Upper lobe of left lung (tissue), 6 donors: ENCODE data around the gene GAP43. TPM values are rescaled to one million over a fixed set of nuclear protein-coding genes. Genes with fewer than 3 reads are reported as not detected.

ENCODE experiments used
- ATAC-seq, 2 donors: fragments of 200-7000 bp; cut with Tn5 transposase; one replicate each; pipeline ENCODE4 v1.9.1; 2022; ENCODE audit warnings: mild to moderate bottlenecking in 2 of 2, moderate library complexity in 2 of 2; ENCODE audit not compliant: low FRiP score in 2 of 2
- DNase-seq, 2 donors: peaks; one replicate each; pipeline ENCODE4 v3.0.0-alpha.2; 2019 to 2020
- H3K27ac ChIP-seq, 4 donors: fragments of 200-600 bp; sonication (generic); one replicate each; pipeline ENCODE4 v1.5.1; 2016 to 2019
- H3K27me3 ChIP-seq, 4 donors: fragments of 200-600 bp; sonication (generic); one replicate each; pipeline ENCODE4 v1.5.1; 2017 to 2019
- H3K36me3 ChIP-seq, 4 donors: fragments of 200-600 bp; sonication (generic); one replicate each; pipeline ENCODE4 v1.5.1; 2016 to 2019
- H3K4me1 ChIP-seq, 4 donors: fragments of 200-600 bp; sonication (generic); one replicate each; pipeline ENCODE4 v1.5.1; 2018 to 2019
- H3K4me3 ChIP-seq, 4 donors: fragments of 200-600 bp; sonication (generic); one replicate each; pipeline ENCODE4 v1.5.1; 2017 to 2019; ENCODE audit warnings: mild to moderate bottlenecking in 2 of 4, moderate library complexity in 1 of 4
- H3K9me3 ChIP-seq, 4 donors: fragments of 200-600 bp; sonication (generic); one replicate each; pipeline ENCODE4 v1.5.1; 2018 to 2019
- CTCF ChIP-seq, 6 experiments: fragments of 450-650 bp in 4 of 6; fragments of 200-600 bp in 2 of 6; sonication (generic) in 2 of 6; IDR thresholded peaks; one replicate each; pipeline ENCODE4 v1.5.1; 2016 to 2019; ENCODE audit warnings: antibody characterized with exemption in 6 of 6
- EP300 ChIP-seq, 4 donors: sonication (generic); formaldehyde crosslinking; IDR thresholded peaks; one replicate each; pipeline ENCODE4 v1.5.1; 2017; ENCODE audit warnings: antibody characterized with exemption in 4 of 4, control low read depth in 2 of 4
- POLR2A ChIP-seq, 4 donors: fragments of 450-650 bp; IDR thresholded peaks; one replicate each; pipeline ENCODE4 v1.5.1; 2016 to 2017; ENCODE audit warnings: antibody characterized with exemption in 4 of 4, mild to moderate bottlenecking in 2 of 4
- POLR2AphosphoS5 ChIP-seq, 2 donors: sonication (generic); formaldehyde crosslinking; IDR thresholded peaks; one replicate each; pipeline ENCODE4 v1.5.1; 2017; ENCODE audit warnings: antibody characterized with exemption in 2 of 2
- WGBS, 2 donors: methylation state at CpG; one replicate each; pipeline ENCODE4 v1.1.5; 2017 to 2018; 5-methylcytosine and 5-hydroxymethylcytosine counted together
- total RNA-seq, 6 donors: library from RNA; depleted of rRNA in 4 of 6; stranded (reverse); fragments of >200 nt in 4 of 6; gene quantifications; one replicate each; pipeline versions ENCODE4 v1.1.0 to v1.2.1, GENCODE V29; 2016 to 2021
- donor health status: DM: no; HTN: no; CAD: no; lungs with moderate emphysema.
- donor health status: DM: no; HTN: yes; CAD: no; lungs with severe emphysema.

GAP43 gene
- total RNA-seq, 6 donors from 2014 or later: 0.13 TPM; not detected in 5

- no peaks in the 10 kb centered on the region for H3K9me3 ChIP-seq
- peaks cover 0 to 3% (median 0%) of the 10 kb centered on the region in 4 donors for H3K27me3 ChIP-seq
- WGBS, 2 donors: 25 to 39% methylated on average over 3 of the region's 3 CpGs
- TF ChIP-seq POLR2AphosphoS5 (IDR thresholded peaks at IDR 0.05) (no peak), EP300 (IDR thresholded peaks at IDR 0.05) (no peak), CTCF (IDR thresholded peaks at IDR 0.05) (no peak), POLR2A (IDR thresholded peaks at IDR 0.05) (no peak)
- H3K36me3 ChIP-seq: no peaks in the 10 kb centered on the region
- ATAC-seq (no peak), DNase-seq (no peak)
- H3K4me3 ChIP-seq: no peak overlapping the region
- H3K27ac ChIP-seq: no peak overlapping the region
- H3K4me1 ChIP-seq: peaks cover 0 to 10% (median 4%) of the 10 kb centered on the region in 4 donors
Observed at GRCh38 chr3:115626721-115627120, 3.4 kb downstream of the GAP43 start.

- WGBS, 2 donors: 51 to 57% methylated on average over 3 of the region's 3 CpGs
- H3K36me3 ChIP-seq: no peaks in the 10 kb centered on the region
- no peak overlapping the region for H3K27ac ChIP-seq
- peaks cover 0 to 10% (median 4%) of the 10 kb centered on the region in 4 donors for H3K4me1 ChIP-seq
- DNase-seq (no peak), ATAC-seq (no peak)
- H3K9me3 ChIP-seq: no peaks in the 10 kb centered on the region
- TF ChIP-seq POLR2AphosphoS5 (IDR thresholded peaks at IDR 0.05): no peak
- no peak for TF ChIP-seq CTCF (IDR thresholded peaks at IDR 0.05)
- TF ChIP-seq EP300 (IDR thresholded peaks at IDR 0.05): no peak
- no peak for TF ChIP-seq POLR2A (IDR thresholded peaks at IDR 0.05)
- H3K4me3 ChIP-seq: no peak overlapping the region
- H3K27me3 ChIP-seq: peaks cover 0 to 3% (median 0%) of the 10 kb centered on the region in 4 donors
Observed at GRCh38 chr3:115627180-115628074, 4.1 kb downstream of the GAP43 start.

- no peak overlapping the region for H3K27ac ChIP-seq
- no peak for ATAC-seq
- WGBS, 2 donors: 33 to 69% methylated on average over 1 of the region's 1 CpG
- peaks cover 0 to 10% (median 4%) of the 10 kb centered on the region in 4 donors for H3K4me1 ChIP-seq
- DNase-seq: no peak
- peaks cover 0 to 3% (median 0%) of the 10 kb centered on the region in 4 donors for H3K27me3 ChIP-seq
- H3K36me3 ChIP-seq: no peaks in the 10 kb centered on the region
- no peak for TF ChIP-seq EP300 (IDR thresholded peaks at IDR 0.05)
- no peak for TF ChIP-seq CTCF (IDR thresholded peaks at IDR 0.05)
- no peak for TF ChIP-seq POLR2AphosphoS5 (IDR thresholded peaks at IDR 0.05)
- TF ChIP-seq POLR2A (IDR thresholded peaks at IDR 0.05): no peak
- H3K9me3 ChIP-seq: no peaks in the 10 kb centered on the region
- no peak overlapping the region for H3K4me3 ChIP-seq
Observed at GRCh38 chr3:115628075-115628412, 4.7 kb downstream of the GAP43 start.

GRCh38 chr3:115630850-115631249, 7.5 kb downstream of the GAP43 start:
- H3K27me3 ChIP-seq: no peaks in the 10 kb centered on the region
- H3K4me1 ChIP-seq: no peaks in the 10 kb centered on the region
- 72 to 86% methylated on average over 3 of the region's 3 CpGs for WGBS, 2 donors
- no peaks in the 10 kb centered on the region for H3K9me3 ChIP-seq
- H3K27ac ChIP-seq: no peak overlapping the region
- no peak for ATAC-seq
- no peaks in the 10 kb centered on the region for H3K36me3 ChIP-seq
- TF ChIP-seq POLR2A (IDR thresholded peaks at IDR 0.05) (no peak), POLR2AphosphoS5 (IDR thresholded peaks at IDR 0.05) (no peak), EP300 (IDR thresholded peaks at IDR 0.05) (no peak), CTCF (IDR thresholded peaks at IDR 0.05) (no peak)
- no peak overlapping the region for H3K4me3 ChIP-seq
- DNase-seq: no peak

- H3K4me3 ChIP-seq: no peak overlapping the region
- no peaks in the 10 kb centered on the region for H3K9me3 ChIP-seq
- H3K36me3 ChIP-seq: no peaks in the 10 kb centered on the region
- TF ChIP-seq POLR2AphosphoS5 (IDR thresholded peaks at IDR 0.05) (no peak), CTCF (IDR thresholded peaks at IDR 0.05) (no peak), EP300 (IDR thresholded peaks at IDR 0.05) (no peak), POLR2A (IDR thresholded peaks at IDR 0.05) (no peak)
- DNase-seq (no peak), ATAC-seq (no peak)
- H3K27me3 ChIP-seq: no peaks in the 10 kb centered on the region
- no peaks in the 10 kb centered on the region for H3K4me1 ChIP-seq
- H3K27ac ChIP-seq: no peak overlapping the region
Observed at GRCh38 chr3:115632026-115632425, 8.7 kb downstream of the GAP43 start.
